Activated B cell treated with CpG ODN at 0.5 μM for 24 hours (primary cell): ENCODE measurements around the gene DRGX. TPM values are rescaled to one million over a fixed set of nuclear protein-coding genes. Genes with fewer than 3 reads are reported as not detected.

Experiments used
- ATAC-seq: fragments of 200-7000 bp; cut with Tn5 transposase; one replicate; pipeline ENCODE4 v1.10.0; 2021; ENCODE audit warnings: low read depth, mild to moderate bottlenecking, moderate library complexity
- CTCF ChIA-PET: fragments of 350-600 bp; sonication (Branson Sonifier 250); formaldehyde crosslinking; loops from one replicate; lab custom pipeline; 2021; ENCODE audit warnings: antibody characterized with exemption; lab: Charles Lee
- POLR2A ChIA-PET: fragments of 350-600 bp; sonication (Branson Sonifier 250); formaldehyde crosslinking; loops from one replicate; lab custom pipeline; 2021; ENCODE audit warnings: antibody characterized with exemption; lab: Charles Lee
- DNase-seq: peaks from one replicate; pipeline ENCODE4 v3.0.0; 2022
- H3K27ac Mint-ChIP-seq: one replicate; pipeline ENCODE4 v1.8.0; 2020; ENCODE audit warnings: mixed read lengths
- H3K27me3 Mint-ChIP-seq: one replicate; pipeline ENCODE4 v1.8.0; 2021; ENCODE audit warnings: mixed read lengths
- H3K36me3 Mint-ChIP-seq: one replicate; pipeline ENCODE4 v1.8.0; 2021; ENCODE audit warnings: low read depth, mixed read lengths
- H3K4me1 Mint-ChIP-seq: one replicate; pipeline ENCODE4 v1.8.0; 2021; ENCODE audit warnings: mixed read lengths
- H3K4me3 Mint-ChIP-seq: one replicate; pipeline ENCODE4 v1.8.0; 2020; ENCODE audit warnings: mild to moderate bottlenecking, mixed read lengths
- H3K9me3 Mint-ChIP-seq: one replicate; pipeline ENCODE4 v1.8.0; 2020; ENCODE audit warnings: mixed read lengths
- intact Hi-C: fragments of 100-400 bp; cut with micrococcal nuclease; formaldehyde crosslinking; loops from one replicate; pipeline ENCODE4 v1.15.1; 2024
- total RNA-seq: library from RNA; stranded (reverse); gene quantifications from 2 replicates; pipeline ENCODE4 v1.2.3, GENCODE V29; 2022
- TF ChIP-seq, protein P1 (sequence below): fragments of 200-600 bp; IDR thresholded peaks from one replicate; pipeline ENCODE4 v1.8.0; 2022; ENCODE audit warnings: antibody characterized with exemption, mild to moderate bottlenecking

DRGX gene
- total RNA-seq, 1 donor from 2014 or later, result not detected

GRCh38 chr10:49396666-49396999, 744 bp upstream of the DRGX start:
- ATAC-seq, result no peak
- CTCF ChIA-PET, result no interaction called here

DNA sequence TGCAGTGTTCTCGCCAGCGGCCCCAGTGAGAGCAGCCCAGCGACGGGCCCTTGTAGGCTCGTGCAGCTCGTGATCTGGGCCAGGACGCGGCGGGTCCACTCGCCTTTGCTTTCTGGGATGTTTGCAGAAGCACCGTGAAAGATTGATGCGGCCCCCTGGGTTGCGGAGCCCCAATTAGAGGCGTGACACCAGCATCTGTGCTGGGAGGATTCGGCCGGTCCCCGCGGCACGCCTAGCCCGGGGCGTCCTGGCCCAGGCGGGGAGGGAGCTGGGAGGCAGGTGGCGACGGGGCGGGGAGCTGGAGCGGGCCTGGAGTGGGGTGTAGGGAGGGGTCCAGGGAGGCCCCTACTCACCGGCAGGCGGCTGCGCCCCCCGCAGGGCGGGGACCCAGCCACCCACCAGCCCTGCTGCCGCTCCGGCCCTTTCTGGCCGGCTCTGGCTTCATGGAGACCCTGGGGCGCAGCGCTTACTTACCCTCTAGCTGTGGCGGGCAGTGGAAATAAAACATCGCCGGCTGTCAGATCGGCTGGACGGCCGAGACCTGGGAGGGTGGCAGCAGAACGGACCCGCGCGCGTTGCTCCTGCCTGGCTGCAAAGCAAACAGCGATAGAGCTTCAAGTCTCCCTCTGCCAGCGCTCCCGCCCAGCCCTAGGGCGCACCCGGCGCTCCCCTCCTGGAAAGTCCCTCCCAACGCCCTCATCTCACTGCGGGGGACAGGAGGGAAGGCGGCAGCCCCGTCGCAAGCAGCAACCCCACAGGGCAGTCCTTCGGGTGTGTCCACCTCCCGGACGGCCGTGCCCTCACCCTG, 752 bp downstream of the DRGX start:
- Mint-ChIP-seq H3K36me3 (no peaks in the 10 kb centered on the region), H3K27ac (no peak overlapping the region), H3K4me3 (no peak overlapping the region), H3K9me3 (no peaks in the 10 kb centered on the region), H3K27me3 (peaks cover 65% of the 10 kb centered on the region), H3K4me1 (peaks cover 13% of the 10 kb centered on the region)
- intact Hi-C loops, result loop anchor here (5.0 kb wide), 1 partner anchor 212 kb away; no protein-coding TSS in a partner anchor
- ChIA-PET POLR2A (no interaction called here), CTCF (no interaction called here)
- DNase-seq (no peak), ATAC-seq (no peak)
- TF ChIP-seq, protein P1, sequence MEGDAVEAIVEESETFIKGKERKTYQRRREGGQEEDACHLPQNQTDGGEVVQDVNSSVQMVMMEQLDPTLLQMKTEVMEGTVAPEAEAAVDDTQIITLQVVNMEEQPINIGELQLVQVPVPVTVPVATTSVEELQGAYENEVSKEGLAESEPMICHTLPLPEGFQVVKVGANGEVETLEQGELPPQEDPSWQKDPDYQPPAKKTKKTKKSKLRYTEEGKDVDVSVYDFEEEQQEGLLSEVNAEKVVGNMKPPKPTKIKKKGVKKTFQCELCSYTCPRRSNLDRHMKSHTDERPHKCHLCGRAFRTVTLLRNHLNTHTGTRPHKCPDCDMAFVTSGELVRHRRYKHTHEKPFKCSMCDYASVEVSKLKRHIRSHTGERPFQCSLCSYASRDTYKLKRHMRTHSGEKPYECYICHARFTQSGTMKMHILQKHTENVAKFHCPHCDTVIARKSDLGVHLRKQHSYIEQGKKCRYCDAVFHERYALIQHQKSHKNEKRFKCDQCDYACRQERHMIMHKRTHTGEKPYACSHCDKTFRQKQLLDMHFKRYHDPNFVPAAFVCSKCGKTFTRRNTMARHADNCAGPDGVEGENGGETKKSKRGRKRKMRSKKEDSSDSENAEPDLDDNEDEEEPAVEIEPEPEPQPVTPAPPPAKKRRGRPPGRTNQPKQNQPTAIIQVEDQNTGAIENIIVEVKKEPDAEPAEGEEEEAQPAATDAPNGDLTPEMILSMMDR, result no peak

More at GRCh38 chr10:49396666-49396999, 744 bp upstream of the DRGX start:
- Mint-ChIP-seq H3K9me3 (no peaks in the 10 kb centered on the region), H3K4me3 (no peak overlapping the region), H3K36me3 (no peaks in the 10 kb centered on the region), H3K27me3 (peaks cover 59% of the 10 kb centered on the region), H3K4me1 (peaks cover 13% of the 10 kb centered on the region), H3K27ac (no peak overlapping the region)
- POLR2A ChIA-PET, result no interaction called here
- intact Hi-C loops, result loop anchor here (5.0 kb wide), 1 partner anchor 211 kb away; no protein-coding TSS in a partner anchor
- TF ChIP-seq, protein P1, result no peak
- no peak for DNase-seq

DNA sequence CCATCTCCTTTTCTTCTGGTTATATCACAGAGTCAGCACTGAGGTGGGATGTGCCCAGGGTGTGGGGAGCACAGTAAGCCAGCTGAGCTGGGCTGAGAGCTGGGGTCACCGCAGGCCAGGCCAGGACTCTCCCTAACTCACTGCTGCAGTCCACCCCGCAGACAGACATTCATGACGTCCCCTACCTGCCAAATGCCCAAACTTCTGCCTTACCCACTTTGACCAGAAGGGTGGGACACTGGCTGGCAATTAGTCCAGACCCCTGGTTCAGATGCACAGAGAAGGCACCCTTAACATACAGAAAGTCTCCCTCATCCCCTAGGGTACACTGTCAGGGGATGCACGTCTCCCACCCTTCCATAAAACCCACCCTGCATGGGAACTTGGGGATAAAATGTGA, 2.1 kb downstream of the DRGX start:
- ATAC-seq (no peak), DNase-seq (no peak)
- TF ChIP-seq, protein P1, result no peak
- intact Hi-C loops, result no loop called here
- POLR2A ChIA-PET, result no interaction called here
- H3K4me3 Mint-ChIP-seq, result no peak overlapping the region
- CTCF ChIA-PET, result no interaction called here
- peaks cover 12% of the 10 kb centered on the region for H3K4me1 Mint-ChIP-seq
- H3K36me3 Mint-ChIP-seq, result no peaks in the 10 kb centered on the region
- no peak overlapping the region for H3K27ac Mint-ChIP-seq
- peaks cover 65% of the 10 kb centered on the region for H3K27me3 Mint-ChIP-seq
- no peaks in the 10 kb centered on the region for H3K9me3 Mint-ChIP-seq

GRCh38 chr10:49393301-49393700, 2.6 kb downstream of the DRGX start:
- ChIA-PET CTCF (no interaction called here), POLR2A (no interaction called here)
- no peak for DNase-seq
- no peak for ATAC-seq
- H3K4me3 Mint-ChIP-seq, result no peak overlapping the region
- H3K27ac Mint-ChIP-seq, result no peak overlapping the region
- peaks cover 8% of the 10 kb centered on the region for H3K4me1 Mint-ChIP-seq
- H3K27me3 Mint-ChIP-seq, result peaks cover 64% of the 10 kb centered on the region
- no peaks in the 10 kb centered on the region for H3K36me3 Mint-ChIP-seq
- no peaks in the 10 kb centered on the region for H3K9me3 Mint-ChIP-seq
- TF ChIP-seq, protein P1, result no peak
- intact Hi-C loops, result no loop called here

- H3K4me3 Mint-ChIP-seq, result no peak overlapping the region
- TF ChIP-seq, protein P1, result no peak
- no peaks in the 10 kb centered on the region for H3K36me3 Mint-ChIP-seq
- no peaks in the 10 kb centered on the region for H3K4me1 Mint-ChIP-seq
- no peak for DNase-seq
- H3K9me3 Mint-ChIP-seq, result no peaks in the 10 kb centered on the region
- peaks cover 51% of the 10 kb centered on the region for H3K27me3 Mint-ChIP-seq
- intact Hi-C loops, result no loop called here
- no peak overlapping the region for H3K27ac Mint-ChIP-seq
- CTCF ChIA-PET, result no interaction called here
- POLR2A ChIA-PET, result no interaction called here
- no peak for ATAC-seq
Measured at GRCh38 chr10:49389361-49389933, 6.4 kb downstream of the DRGX start.
